ENCODE measurements around the gene PIAS1.

DNA sequence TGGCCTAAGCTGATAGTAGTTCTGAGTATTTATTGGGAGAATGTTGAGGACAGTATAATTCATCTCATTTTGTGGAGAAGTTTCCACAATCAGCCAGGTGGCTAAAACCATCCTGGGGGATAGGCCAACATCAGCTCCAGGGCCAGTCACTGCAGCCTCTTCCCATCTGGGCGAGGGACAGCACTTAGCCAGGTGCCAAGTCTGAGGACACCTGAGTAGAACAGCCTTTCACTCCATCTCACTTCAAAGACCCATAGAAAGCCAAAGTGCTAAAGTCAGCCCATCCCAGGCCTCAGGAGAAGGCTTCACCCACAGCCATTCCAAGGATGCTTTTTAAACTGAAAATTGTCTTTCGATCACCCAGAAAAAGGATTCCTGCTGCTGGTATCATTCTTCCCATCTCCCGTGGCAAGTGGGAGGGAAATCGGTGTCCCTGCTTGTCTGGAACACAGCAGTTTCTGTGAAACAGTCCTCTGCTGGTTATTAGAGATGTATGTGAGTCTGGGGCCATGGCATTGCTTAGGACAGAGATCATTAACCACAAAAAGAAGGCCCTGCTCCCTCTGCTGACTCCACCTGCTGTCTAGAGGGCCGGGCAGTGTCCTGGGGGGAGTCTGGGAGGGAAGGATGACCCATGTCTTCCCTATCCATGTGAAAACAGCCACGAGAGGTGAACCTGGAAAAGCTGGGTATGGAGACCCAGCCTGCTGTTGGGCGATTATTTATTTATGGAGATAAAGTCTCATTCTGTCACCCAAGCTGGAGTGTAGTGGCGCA, 141.4 kb downstream of the PIAS1 start:
- TF ChIP-seq, protein P1, sequence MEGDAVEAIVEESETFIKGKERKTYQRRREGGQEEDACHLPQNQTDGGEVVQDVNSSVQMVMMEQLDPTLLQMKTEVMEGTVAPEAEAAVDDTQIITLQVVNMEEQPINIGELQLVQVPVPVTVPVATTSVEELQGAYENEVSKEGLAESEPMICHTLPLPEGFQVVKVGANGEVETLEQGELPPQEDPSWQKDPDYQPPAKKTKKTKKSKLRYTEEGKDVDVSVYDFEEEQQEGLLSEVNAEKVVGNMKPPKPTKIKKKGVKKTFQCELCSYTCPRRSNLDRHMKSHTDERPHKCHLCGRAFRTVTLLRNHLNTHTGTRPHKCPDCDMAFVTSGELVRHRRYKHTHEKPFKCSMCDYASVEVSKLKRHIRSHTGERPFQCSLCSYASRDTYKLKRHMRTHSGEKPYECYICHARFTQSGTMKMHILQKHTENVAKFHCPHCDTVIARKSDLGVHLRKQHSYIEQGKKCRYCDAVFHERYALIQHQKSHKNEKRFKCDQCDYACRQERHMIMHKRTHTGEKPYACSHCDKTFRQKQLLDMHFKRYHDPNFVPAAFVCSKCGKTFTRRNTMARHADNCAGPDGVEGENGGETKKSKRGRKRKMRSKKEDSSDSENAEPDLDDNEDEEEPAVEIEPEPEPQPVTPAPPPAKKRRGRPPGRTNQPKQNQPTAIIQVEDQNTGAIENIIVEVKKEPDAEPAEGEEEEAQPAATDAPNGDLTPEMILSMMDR (IDR thresholded peaks at IDR 0.05): no peak
- no peak for TF ChIP-seq HDAC2 (IDR thresholded peaks at IDR 0.05)
- TF ChIP-seq RCOR1 (IDR thresholded peaks at IDR 0.05; ENCODE audit: low read depth, low read length): no peak
- TF ChIP-seq RAD21 (conservative IDR thresholded peaks at IDR 0.05 in 1 of 2, IDR thresholded peaks at IDR 0.05 in 1 of 2): no peak
- TF ChIP-seq POLR2A (IDR thresholded peaks at IDR 0.05; ENCODE audit: low read length): no peak
- TF ChIP-seq HOXA7 (CRISPR knock-in tag; IDR thresholded peaks at IDR 0.05): no peak
- TF ChIP-seq PHF8 (IDR thresholded peaks at IDR 0.05; ENCODE audit: borderline replicate concordance, low read depth): no peak
- no peak for TF ChIP-seq RFX5 (IDR thresholded peaks at IDR 0.05)
- TF ChIP-seq POLR2AphosphoS2 (conservative IDR thresholded peaks at IDR 0.05; ENCODE audit: low read length): no peak
- no peak for TF ChIP-seq NFE2L2 (conservative IDR thresholded peaks at IDR 0.05; ENCODE audit: low read length)
- no peak for TF ChIP-seq HOXB5 (CRISPR knock-in tag; IDR thresholded peaks at IDR 0.05)
- no peak for TF ChIP-seq MAFK (IDR thresholded peaks at IDR 0.05; ENCODE audit: partially characterized antibody)
- no peak for TF ChIP-seq EP300 (IDR thresholded peaks at IDR 0.05)
- no peak for TF ChIP-seq NR3C1 (IDR thresholded peaks at IDR 0.05)
